Ectodermal cell (in vitro differentiated cells): Measurements from ENCODE around the gene RORC.

ENCODE experiments used
- H3K27ac ChIP-seq: 2 replicates; pipeline ENCODE4 v1.7.0; 2013; ENCODE audit warnings: mild to moderate bottlenecking, low read depth, low read length; ENCODE audit not compliant: insufficient read depth, poor library complexity, severe bottlenecking
- H3K27me3 ChIP-seq: 2 replicates; pipeline ENCODE4 v1.7.0; 2013; ENCODE audit warnings: mild to moderate bottlenecking, low read length; ENCODE audit not compliant: insufficient read depth, control insufficient read depth, poor library complexity, severe bottlenecking
- H3K36me3 ChIP-seq: one replicate; pipeline ENCODE4 v1.7.0; 2013; ENCODE audit warnings: low read length; ENCODE audit not compliant: control insufficient read depth, insufficient read depth
- H3K4me1 ChIP-seq: one replicate; pipeline ENCODE4 v1.7.0; 2013; ENCODE audit warnings: low read length; ENCODE audit not compliant: control insufficient read depth, insufficient read depth
- H3K4me3 ChIP-seq: 2 replicates; pipeline ENCODE4 v1.7.0; 2013; ENCODE audit warnings: low read depth, low read length, control low read depth; ENCODE audit not compliant: insufficient read depth
- H3K9me3 ChIP-seq: 2 replicates; pipeline ENCODE4 v1.7.0; 2013; ENCODE audit warnings: mild to moderate bottlenecking, low read length, moderate library complexity; ENCODE audit not compliant: control insufficient read depth
- WGBS, 2 experiments: methylation state at CpG; one replicate each; pipeline ENCODE4 v1.1.7; 2013; ENCODE audit warnings: missing lambda C conversion rate in 2 of 2; 5-methylcytosine and 5-hydroxymethylcytosine counted together

The RORC gene

GRCh38 chr1:151807131-151807530 is 24.5 kb downstream of the RORC start:
- H3K4me1 ChIP-seq: no peaks in the 10 kb centered on the region
- no peaks in the 10 kb centered on the region for H3K36me3 ChIP-seq
- 92% methylated on average over 5 of the region's 5 CpGs for WGBS, 2 experiments
- H3K9me3 ChIP-seq: no peaks in the 10 kb centered on the region
- H3K4me3 ChIP-seq: no peak overlapping the region
- no peaks in the 10 kb centered on the region for H3K27me3 ChIP-seq
- no peak overlapping the region for H3K27ac ChIP-seq

- Histone ChIP-seq H3K4me1 (no peaks in the 10 kb centered on the region), H3K4me3 (no peak overlapping the region), H3K9me3 (no peaks in the 10 kb centered on the region), H3K27me3 (no peaks in the 10 kb centered on the region), H3K27ac (no peak overlapping the region), H3K36me3 (no peaks in the 10 kb centered on the region)
- WGBS, 2 experiments: 90 to 92% methylated on average over 7 of the region's 7 CpGs
These were observed 25.4 kb downstream of the RORC start for GRCh38 chr1:151806170-151806569.

- Histone ChIP-seq H3K9me3 (no peaks in the 10 kb centered on the region), H3K4me1 (no peaks in the 10 kb centered on the region), H3K27ac (no peak within 1 kb of the TSS), H3K27me3 (no peaks in the 10 kb centered on the region), H3K36me3 (no peaks in the 10 kb centered on the region), H3K4me3 (no peak within 1 kb of the TSS)
- WGBS, 2 experiments: 84 to 87% methylated on average over 12 of the region's 12 CpGs
These were observed 26.4 kb downstream of the RORC start, which contains the start of gene LINGO4 for GRCh38 chr1:151805066-151805820. LINGO4 (minus strand) TSS chr1:151805419; CDS start chr1:151802704, 2,715 bp downstream.

- H3K4me3 ChIP-seq: no peak overlapping the region
- H3K9me3 ChIP-seq: no peaks in the 10 kb centered on the region
- no peaks in the 10 kb centered on the region for H3K4me1 ChIP-seq
- no peaks in the 10 kb centered on the region for H3K36me3 ChIP-seq
- H3K27ac ChIP-seq: no peak overlapping the region
- WGBS, 2 experiments: 94 to 96% methylated on average over 3 of the region's 3 CpGs
- H3K27me3 ChIP-seq: no peaks in the 10 kb centered on the region
These were observed 27.7 kb downstream of the RORC start for GRCh38 chr1:151803915-151804314.

GRCh38 chr1:151803164-151803563 is 28.4 kb downstream of the RORC start:
- H3K4me3 ChIP-seq: no peak overlapping the region
- no peak overlapping the region for H3K27ac ChIP-seq
- no peaks in the 10 kb centered on the region for H3K27me3 ChIP-seq
- no peaks in the 10 kb centered on the region for H3K4me1 ChIP-seq
- no peaks in the 10 kb centered on the region for H3K9me3 ChIP-seq
- H3K36me3 ChIP-seq: no peaks in the 10 kb centered on the region

- WGBS, 2 experiments: 91 to 93% methylated on average over 5 of the region's 5 CpGs
- no peaks in the 10 kb centered on the region for H3K36me3 ChIP-seq
- no peak overlapping the region for H3K4me3 ChIP-seq
- H3K27me3 ChIP-seq: no peaks in the 10 kb centered on the region
- H3K4me1 ChIP-seq: no peaks in the 10 kb centered on the region
- H3K9me3 ChIP-seq: no peaks in the 10 kb centered on the region
- no peak overlapping the region for H3K27ac ChIP-seq
These were observed 29.2 kb downstream of the RORC start for GRCh38 chr1:151802372-151802771.

GRCh38 chr1:151801846-151802245 is 29.8 kb downstream of the RORC start:
- no peaks in the 10 kb centered on the region for H3K9me3 ChIP-seq
- H3K36me3 ChIP-seq: no peaks in the 10 kb centered on the region
- no peaks in the 10 kb centered on the region for H3K27me3 ChIP-seq
- no peak overlapping the region for H3K27ac ChIP-seq
- no peak overlapping the region for H3K4me3 ChIP-seq
- no peaks in the 10 kb centered on the region for H3K4me1 ChIP-seq
- 88 to 92% methylated on average over 7 of the region's 7 CpGs for WGBS, 2 experiments

GRCh38 chr1:151801310-151801820 is 30.2 kb downstream of the RORC start:
- no peaks in the 10 kb centered on the region for H3K4me1 ChIP-seq
- WGBS, 2 experiments: 95 to 96% methylated on average over 12 of the region's 12 CpGs
- H3K27ac ChIP-seq: no peak overlapping the region
- no peaks in the 10 kb centered on the region for H3K36me3 ChIP-seq
- no peaks in the 10 kb centered on the region for H3K9me3 ChIP-seq
- no peaks in the 10 kb centered on the region for H3K27me3 ChIP-seq
- H3K4me3 ChIP-seq: no peak overlapping the region

- H3K4me1 ChIP-seq: no peaks in the 10 kb centered on the region
- no peak overlapping the region for H3K4me3 ChIP-seq
- H3K27me3 ChIP-seq: no peaks in the 10 kb centered on the region
- H3K27ac ChIP-seq: no peak overlapping the region
- no peaks in the 10 kb centered on the region for H3K9me3 ChIP-seq
- no peaks in the 10 kb centered on the region for H3K36me3 ChIP-seq
- WGBS, 2 experiments: 91 to 94% methylated on average over 8 of the region's 8 CpGs
These were observed 30.8 kb downstream of the RORC start for GRCh38 chr1:151800830-151801229.

GRCh38 chr1:151799179-151800022 is 32.2 kb downstream of the RORC start:
- WGBS, 2 experiments: 44 to 48% methylated on average over 9 of the region's 9 CpGs
- no peak overlapping the region for H3K4me3 ChIP-seq
- no peaks in the 10 kb centered on the region for H3K9me3 ChIP-seq
- H3K36me3 ChIP-seq: no peaks in the 10 kb centered on the region
- no peaks in the 10 kb centered on the region for H3K4me1 ChIP-seq
- H3K27ac ChIP-seq: no peak overlapping the region
- H3K27me3 ChIP-seq: no peaks in the 10 kb centered on the region
